NCI-H1105 (cell line): ENCODE measurements around the gene AS3MT.
"Not testable (repeated sequence)": the region's sequence is repeated elsewhere in the genome, so short reads cannot be mapped to it uniquely, and the experiment has no call there.

Source experiments
- DNase-seq: peaks from one replicate; lab custom pipeline; 2025; lab: John Stamatoyannopoulos, UW

AS3MT gene

GRCh38 chr10:102919246-102919959 is 50.1 kb downstream of the AS3MT start:
- DNase-seq, result no peak

DNA sequence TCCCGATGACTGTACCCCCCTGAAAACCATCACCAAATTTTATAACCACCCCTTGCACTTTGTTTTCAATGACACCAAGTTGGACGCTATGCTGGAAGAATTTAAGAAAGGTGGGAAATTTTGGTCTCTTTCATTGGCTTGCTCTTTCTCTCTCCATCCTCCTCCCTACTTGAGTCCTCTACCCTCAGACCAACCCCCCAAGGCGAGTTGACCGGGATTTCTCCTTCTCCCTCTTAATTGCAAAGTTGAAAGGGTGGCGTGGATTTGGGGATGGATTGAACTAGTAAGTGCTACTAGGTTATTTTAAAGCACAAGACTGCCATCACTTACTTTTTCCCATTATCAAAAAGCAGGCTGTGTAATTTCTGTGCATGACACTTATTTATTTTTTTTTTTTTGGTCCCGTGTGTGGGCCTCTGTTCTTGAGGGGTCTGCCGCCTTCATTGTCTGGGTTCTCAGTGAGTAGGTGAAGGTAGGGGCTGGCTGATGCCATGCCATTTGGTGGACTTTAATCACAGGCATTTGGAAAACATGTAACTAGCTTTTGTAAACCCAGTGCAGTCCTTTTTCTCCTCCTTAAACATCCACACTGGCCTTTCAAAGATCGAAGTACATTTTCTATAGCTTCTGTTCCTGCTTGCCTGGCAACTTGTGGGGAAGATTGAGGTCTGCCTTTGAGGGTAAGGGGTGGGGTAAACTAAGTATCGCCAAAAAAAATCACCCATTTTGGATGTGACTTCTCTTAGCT is 50.9 kb downstream of the AS3MT start:
- DNase-seq, result no peak

DNA sequence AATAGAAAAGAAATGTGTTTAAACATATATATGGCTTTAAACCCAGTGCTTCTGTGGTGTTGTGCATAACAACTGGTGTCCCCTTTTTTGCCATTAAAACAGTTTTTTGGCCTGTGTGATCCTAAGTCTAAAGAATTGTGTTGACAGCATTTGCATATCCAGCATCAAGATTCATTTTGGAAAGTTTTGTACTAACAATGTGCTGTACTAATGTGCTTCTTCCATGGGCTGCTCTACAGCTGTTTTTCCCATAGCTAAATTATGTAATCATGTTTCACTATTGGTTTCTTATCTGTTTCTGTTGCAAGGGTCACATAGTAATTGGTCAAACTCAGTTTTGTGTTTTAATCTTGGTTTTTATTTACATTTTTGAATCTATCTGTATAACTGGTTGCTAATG is 54.3 kb downstream of the AS3MT start:
- no peak for DNase-seq

DNA sequence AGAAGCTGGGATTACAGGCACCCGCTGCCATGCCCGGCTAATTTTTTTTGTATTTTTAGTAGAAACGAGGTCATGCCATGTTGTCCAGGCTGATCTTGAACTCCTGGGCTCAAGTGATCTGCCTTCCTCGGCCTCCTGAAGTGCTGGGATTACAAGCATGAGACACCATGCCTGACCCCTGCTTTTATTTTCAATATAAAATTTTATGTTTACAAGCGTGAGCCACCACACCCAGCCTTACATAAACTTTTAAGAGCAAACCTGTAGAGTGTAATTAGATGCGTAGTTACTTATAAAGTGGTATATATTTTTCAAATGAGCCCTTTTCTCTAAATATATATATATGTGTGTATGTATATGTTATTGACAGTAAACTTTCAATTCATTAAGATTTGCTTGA is 57.6 kb downstream of the AS3MT start:
- DNase-seq, result no peak

- DNase-seq, result no peak
Observed at GRCh38 chr10:102927311-102928010, 58.2 kb downstream of the AS3MT start.

- not testable (repeated sequence) for DNase-seq
Observed at GRCh38 chr10:102928442-102928841, 59.2 kb downstream of the AS3MT start.

DNA sequence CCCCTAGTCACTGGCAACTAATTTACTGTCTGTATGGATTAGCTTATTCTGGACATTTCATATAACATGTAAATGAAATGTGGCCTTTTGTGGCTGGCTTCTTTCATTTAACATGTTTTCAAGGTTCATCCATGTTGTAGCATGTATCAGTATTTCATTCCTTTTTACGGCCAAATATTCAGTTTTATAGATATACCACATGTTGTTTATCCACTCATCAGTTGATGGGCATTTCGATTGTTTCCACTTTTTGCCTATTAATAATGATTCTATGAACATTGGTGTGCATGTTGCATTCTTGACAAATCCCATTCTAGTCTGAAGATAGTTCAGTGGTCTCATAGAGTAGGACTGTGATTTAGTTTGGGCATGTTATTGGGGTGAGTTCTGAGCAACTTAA is 61.5 kb downstream of the AS3MT start:
- no peak for DNase-seq

GRCh38 chr10:102931643-102932042 is 62.4 kb downstream of the AS3MT start:
- DNase-seq, result no peak

- no peak for DNase-seq
Observed at GRCh38 chr10:102935505-102935904, 66.2 kb downstream of the AS3MT start.

DNA sequence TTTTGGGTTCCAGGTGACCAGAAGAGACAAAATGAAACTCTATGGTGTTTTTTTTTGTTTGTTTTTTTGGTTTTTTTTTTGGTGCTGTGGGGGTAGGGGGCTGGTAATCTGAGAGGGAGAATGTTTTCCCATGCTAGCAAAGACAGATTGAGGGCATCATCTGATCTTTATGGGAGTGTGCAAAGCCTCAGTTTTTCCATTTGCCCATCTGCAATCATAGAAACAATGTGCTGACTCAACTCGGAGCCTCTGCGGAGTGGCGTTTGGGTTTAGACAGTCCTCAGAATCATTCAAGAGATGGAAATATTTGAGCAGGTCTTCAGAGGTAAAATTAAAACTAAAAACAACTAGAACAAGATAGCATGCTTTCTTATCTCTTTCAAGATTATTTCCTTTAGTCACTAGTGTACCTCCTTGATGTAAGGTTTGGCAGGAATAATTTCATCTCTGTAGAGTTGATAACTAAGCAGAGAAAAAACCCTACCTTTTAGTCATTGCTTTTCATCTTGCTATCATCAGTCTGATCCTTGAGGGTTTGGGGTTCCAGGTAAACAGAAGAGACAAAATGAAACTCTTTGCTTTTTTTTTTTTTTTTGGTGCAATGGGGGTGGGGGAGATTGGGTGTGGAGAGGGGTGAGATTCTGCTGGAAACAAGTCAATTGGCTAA is 66.8 kb downstream of the AS3MT start:
- no peak for DNase-seq

DNA sequence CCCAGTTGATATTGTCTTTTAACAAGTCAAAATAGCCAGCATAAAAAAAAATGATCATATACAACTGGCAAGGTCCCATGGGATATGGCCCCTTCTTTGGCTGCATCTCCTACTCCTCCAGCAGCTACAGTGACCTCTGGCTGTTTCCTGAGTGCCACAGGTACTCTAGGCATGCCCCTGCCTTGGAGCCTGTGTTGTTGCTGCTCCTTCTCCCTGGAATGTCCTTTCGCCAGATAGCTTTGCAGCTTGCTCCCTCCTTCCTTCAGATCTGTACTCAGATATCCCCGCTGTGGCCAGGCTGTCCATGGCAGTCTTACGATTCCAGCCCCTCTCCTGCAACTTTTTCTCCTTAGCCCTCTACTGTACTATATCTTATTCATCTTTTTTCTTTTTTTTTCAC is 72.1 kb downstream of the AS3MT start:
- DNase-seq, result no peak

GRCh38 chr10:102945449-102945848 is 76.2 kb downstream of the AS3MT start:
- no peak for DNase-seq

DNA sequence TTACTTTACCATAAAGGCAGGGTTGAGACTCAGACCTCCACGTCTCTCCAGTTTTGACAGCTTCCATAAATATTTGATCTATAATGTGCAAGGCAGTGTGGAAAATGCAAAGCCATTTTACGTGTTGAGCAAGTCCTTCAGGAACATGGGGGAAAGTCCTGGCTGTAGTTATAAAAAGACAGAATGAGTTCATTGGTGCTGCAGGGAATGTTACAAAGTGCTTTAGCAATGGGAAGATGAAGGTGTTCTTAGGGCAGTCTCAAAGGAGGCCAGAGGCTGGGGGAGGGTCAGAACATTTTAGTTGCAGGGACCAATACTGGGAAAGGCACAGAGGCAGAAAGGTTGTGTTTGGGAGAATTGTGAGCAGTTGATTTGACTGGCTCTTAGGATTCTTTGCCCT is 76.7 kb downstream of the AS3MT start:
- DNase-seq, result no peak

DNA sequence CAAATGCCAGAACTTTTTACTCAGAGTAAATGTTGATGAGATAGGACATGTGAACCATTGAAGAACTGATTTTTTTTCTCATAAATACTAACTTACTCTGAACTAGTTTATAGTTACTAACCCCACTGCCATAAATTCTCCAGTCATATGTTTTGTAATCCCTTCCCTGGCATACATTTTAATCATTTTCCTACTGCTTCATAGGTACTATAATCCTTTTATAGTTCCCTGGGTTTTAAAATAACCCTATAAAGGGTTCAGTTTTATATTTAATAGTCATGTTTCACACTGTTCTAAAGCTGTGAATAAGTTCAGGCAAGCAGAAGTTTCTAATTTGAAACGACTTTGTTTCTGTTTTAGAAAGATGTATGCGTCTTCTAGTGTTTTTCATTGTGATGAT is 77.7 kb downstream of the AS3MT start:
- no peak for DNase-seq

GRCh38 chr10:102948176-102948575 is 78.9 kb downstream of the AS3MT start:
- DNase-seq, result no peak

DNA sequence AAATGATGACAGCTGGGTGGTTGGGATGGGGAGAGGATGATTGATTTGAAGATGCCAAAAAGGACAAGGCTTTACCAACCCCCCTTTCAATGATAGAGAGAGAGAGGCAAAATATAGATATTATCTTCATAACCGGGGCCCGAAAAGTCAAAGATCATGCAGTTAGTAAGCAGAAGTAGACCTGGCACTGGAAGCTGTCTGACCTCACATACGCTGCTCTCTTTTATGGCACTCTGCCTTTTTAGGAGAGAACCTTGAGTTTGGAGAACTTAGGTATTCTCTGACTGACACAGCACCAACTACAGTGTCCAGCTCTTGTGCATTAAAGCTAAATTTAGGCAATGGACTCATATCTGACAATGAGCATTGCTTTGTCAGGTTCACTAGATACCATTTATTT is 79.5 kb downstream of the AS3MT start:
- no peak for DNase-seq

DNA sequence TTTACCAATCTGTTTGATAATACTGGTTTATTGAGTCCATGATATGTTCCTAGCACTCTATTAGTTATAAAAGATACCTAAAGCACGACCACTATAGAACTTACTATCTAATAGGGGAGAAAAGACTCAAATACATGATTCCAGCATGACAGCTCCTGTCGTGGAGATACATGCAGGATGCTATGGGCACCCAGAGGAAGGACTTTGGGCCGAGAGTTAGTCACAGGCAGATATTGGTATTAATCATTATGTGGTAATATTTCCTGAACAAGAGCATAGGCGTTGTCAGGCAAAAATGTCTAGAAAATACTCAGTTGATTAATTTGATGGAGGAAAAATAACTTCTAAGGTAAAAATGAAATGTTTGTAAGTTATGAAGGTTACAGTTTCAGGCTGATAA is 80.6 kb downstream of the AS3MT start:
- no peak for DNase-seq

- no peak for DNase-seq
Observed at GRCh38 chr10:102951316-102951715, 82.0 kb downstream of the AS3MT start.
